Activated CD8-positive, alpha-beta memory T cell treated with anti-CD3 and anti-CD28 coated beads, Interleukin-2, amount 50 U/mL, for 24 hours (primary cell): Measurements from ENCODE around the gene NPIPA3.
"Not testable (repeated sequence)": the region's sequence is repeated elsewhere in the genome, so short reads cannot be mapped to it uniquely, and the experiment has no call there.

Experiments used
- DNase-seq: peaks from one replicate; pipeline ENCODE4 v3.0.0-alpha.2; 2020; ENCODE audit errors: extremely low read depth

The NPIPA3 gene

DNA sequence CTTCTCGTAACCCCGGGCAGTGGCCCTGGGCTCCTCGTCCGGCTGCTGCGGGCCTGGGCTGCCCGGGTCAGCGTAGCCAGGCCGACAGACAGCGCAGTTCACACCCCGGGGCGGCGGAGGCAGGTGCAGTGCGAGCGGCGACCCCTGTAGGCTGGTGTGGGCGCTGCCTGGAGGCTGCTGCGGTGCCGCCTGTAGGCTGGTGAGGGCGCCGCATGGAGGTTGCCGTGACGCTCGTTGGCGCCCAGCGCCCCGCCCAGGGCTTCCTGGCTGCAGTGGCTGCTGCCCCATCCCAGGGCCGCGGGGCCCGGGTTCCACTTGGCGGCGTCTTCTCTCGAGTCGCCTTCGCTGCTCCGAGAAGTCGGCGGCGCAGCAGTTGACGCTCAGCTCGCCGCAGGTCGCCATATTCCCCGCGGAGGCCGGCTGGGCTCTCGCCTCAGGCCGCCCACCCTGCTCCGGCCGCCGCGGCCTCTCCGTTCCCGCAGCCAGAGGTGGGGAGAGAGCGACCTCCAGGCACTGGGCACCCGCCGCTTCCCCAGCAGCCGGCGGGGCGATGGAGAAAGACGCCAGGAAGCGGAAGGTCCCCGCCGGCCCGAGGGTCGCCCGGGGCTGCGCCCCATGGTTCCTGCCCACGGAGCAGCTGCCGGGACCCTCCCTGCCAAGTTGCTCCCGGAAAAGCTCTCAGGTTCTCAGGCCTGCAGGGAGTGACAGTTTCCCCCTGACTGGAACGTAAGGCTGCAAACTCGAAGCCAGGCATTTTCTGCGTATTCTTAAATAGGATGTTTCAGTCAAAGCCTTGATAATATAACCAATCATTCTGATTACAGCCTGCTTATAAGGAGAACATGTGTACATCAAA lies at the start of gene NPIPA3:
TSS of gene NPIPA3 (plus strand) at position 256 of the 856 bp plus-strand sequence. CDS start 5,533 bp downstream, outside the sequence.
- DNase-seq: not testable (repeated sequence)

DNA sequence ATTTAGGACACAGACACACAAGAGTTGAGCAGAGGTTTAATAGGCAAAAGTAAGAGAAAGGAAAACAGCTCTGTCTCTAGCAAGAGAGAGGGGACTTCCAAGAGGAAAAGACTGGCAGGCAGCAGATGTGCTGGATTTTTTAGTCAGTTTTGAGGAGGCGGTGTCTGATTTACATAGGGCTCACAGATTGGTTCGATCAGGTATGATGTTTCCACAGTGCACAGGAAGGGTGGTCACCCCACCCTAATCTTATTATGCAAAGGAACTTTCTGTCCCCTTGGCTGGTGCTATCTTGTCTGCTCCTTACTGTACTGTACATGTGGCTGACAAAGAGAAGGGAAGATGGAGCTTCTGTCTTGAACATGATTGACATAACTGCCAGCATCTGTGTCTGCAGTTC lies 45.1 kb upstream of the NPIPA3 start:
- DNase-seq: no peak

DNA sequence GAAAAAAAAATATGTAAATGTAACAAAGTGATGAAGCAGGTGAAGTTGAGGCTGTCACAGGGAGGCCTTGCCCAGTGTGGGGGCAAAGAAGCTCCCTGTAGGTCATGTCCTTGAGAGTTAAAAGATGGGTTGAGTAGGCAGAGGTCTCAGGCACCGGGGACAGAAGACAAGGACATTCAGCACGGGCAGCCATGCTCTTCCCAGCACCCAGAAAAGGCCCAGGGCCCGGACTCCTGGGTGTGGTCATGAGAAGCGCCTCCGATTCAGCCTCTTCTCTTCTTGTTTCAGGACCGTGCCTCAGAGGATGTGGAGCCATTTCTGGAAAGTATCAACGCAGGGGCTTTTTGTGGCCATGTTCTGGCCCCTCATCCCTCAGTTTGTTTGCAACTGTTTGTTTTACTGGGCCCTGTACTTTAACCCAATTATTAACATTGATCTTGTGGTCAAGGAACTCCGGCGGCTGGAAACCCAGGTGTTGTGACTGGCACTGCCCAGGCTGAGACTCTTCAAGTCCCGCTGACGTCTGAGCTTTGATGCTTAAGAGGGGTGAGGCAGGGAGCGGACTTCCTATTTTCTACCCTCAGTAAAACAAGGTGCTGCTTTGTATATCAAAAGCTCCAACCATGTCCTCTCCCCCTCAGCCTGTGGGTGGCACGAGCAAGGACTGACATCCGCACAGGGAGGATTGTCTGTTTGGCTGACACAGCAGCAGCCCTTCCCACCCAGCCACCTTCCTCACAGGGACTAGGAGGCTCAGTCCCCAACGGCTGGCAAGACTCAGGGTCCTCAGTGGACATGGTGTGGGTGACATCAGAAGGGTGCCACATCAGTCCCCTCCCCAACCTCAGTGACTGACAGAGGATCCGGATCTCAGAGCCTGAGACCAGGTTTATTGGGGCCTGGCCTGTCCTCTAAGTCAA lies 35.6 kb upstream of the NPIPA3 start:
- DNase-seq: no peak

DNA sequence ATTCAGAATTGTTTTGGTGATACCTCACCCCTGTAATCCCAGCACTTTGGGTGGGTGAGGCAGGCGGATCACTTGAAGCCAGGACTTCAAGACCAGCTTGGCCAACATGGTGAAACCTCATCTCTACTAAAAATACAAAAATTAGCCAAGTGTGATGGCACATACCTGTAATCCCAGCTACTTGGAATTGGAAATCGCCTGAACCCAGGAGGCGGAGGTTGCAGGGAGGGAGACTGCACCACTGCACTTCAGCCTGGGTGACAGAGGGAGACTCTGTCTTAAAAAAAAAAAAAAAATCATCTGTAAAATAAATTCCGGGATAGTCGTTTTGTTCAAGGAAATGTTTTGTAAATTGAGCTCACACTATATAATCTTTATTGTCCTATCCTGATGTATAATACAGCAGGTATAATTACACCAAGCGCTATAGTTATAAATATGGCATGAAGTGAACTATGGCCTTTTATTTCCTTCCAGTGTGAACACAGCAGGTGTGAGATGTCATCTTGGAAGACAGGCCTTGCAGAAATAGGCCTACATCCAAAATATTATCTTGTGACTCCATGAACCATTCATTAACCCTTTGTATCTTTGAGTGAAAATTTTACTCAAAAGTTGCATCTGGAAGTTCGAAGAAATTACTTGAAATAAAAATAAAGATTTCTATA lies 34.5 kb upstream of the NPIPA3 start:
- DNase-seq: no peak

DNA sequence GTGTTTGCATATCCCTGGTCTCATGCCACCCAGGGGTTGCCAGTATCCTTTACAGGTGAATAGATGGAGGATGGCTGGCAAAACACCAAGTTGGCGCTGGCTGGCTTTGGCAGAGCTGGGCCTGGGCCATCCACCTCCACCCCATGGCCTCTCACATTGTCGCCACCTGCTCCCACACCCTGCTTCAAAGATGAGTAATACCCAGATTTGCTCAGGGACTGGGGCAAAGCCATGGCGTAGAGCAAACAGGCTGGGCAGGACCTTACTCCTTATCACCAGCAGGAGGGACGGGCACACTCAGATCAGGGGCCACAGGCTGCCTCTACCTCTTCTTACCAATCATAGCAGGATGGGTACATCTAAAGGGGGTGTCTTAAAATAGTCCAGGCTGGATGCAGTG lies 33.4 kb upstream of the NPIPA3 start:
- DNase-seq: no peak

DNA sequence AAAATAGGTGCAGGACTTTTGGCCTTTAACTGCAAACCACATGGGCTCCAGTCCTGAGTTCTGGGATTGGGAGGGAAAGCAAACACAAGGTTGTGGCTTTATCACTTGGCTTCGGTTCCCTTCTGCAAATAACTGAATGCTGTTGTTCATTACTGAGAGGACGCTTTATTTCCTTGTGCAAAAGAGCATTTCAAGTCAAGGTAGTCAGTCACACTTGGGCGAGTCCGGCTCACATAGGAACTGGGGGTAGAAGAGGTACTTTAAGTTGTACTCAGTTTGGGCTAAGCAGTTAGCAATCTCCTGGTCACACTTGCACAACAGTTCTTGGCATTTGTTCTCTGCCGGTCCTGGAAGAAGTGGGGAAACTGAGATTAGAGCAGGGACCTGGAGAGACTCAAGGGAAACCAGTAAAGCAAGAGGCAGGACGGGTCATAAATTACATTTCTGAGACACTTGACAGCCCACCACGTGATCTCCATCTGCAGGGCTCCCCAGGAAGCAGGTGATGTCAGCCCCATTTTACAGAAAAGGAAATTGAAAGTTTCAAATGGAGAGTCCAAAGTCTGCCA lies 30.7 kb upstream of the NPIPA3 start:
- DNase-seq: no peak

DNA sequence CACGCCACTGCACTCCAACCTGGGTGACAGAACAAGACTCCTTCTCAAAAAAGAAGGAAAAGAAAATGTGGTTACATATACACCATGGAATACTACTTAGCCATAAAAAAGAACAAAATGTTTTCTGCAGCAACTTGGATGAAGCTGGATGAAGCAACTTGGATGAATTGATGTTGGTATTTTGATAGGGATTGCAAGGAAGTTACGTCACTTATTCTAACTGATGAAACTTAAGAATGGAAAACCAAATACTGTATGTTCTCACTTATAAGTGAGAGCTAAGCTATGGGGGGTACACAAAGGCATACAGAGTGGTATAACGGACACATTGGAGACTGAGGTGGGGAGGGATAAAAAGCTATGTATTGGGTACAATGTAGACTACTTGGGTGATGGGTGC lies 26.6 kb upstream of the NPIPA3 start:
- DNase-seq: no peak

DNA sequence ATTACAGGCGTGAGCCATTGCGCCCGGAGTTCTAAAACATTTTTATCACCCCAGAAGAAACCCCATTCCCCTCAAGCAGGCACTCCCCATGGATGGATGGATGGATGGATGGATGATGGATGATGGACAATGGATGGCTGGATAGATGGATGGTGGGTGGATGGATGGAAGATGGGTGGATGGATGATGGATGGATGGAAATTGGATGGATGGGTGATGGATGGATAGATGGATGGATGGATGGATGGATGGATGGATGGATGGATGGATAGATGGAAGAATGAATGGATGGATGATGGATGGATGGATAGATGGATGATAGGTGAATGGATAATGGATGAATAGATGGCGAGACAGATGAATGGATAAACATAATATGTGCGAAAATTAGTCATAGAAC lies 25.6 kb upstream of the NPIPA3 start:
- DNase-seq: no peak

DNA sequence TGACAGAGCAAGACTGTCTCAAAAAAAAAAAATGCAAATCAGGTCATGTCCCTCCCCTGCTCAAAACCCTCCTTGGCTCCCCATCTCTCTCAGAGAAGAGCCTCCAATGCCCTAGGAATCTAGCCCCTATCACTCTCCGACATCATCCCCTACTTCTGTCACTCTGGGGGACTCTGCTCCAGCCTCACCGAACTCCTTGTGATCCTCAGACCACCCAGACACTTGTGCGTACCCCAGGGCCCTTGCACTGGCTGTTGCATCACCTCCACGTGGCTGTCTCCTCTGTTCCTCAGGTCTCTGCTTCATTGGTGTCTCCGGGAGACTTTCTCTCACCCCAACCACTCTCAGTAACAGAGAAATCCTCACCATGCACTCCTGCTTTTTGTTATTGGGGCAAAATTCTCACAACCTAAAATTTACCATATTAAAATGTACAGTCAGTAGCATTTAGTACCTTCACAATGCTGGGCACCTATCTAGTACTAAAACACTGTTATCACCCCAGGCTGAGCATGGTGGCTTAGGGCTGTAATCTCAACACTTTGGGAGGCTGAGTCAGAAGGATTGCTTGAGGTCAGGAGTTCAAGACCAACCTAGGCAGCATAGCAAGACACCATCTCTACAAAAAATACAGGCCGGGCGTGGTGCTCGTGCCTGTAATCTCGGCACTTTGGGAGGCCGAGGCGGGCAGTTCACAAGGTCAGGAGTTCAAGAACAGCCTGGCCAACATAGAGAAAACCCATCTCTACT lies 24.3 kb upstream of the NPIPA3 start:
- DNase-seq: no peak

DNA sequence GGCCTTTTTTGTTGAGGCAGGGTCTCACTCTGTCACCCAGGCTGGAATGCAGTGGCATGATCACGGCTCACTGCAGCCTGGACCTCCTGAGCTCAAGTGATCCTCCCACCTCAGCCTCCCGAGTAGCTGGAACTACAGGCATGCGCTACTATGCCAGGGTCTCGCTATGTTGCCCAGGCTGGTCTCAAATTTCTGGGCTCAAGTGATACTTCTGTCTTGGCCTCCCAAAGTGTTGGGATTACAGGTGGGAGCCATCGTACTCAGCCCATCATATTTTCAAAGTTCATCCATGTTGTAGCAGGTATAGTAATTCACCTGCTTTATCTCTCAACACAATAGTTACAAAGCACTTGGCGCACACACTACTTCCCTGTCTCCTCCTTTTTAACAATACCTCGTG lies 22.8 kb upstream of the NPIPA3 start:
- DNase-seq: not testable (repeated sequence)

DNA sequence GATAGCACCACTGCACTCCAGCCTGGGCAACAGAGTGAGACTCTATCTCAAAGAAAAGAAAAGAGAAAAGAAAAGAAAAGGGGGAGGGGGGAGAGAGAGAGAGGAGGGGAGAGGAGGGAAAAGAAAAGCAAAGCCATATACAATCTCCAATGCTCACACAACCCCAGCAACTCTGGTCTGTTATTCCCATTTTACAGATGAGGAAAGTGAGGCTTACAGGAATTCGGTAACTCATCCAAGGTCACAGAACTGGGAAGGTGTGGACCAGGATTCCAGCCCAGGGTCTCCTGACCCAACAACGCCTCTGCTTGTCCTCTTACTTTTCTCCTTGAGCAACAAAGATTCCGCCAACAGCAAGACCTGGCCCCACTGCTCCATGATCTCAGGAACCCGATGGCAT lies 22.1 kb upstream of the NPIPA3 start:
- no peak for DNase-seq

DNA sequence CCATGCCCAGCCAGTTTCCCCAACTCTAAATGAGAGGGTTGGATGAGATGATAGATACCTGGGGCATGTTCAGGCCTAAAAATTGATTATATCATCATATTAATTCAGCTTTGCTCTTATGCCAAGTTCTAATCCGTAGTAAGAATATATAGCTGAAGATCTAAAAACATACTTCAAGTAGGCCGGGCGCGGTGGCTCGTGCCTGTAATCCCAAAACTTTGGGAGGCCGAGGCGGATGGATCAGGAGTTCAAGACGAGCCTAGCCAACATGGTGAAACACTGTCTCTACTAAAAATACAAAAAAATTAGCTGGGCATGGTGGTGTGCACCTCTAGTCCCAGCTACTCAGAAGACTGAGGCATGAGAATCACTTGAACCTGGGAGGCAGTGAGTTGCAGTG lies 21.1 kb upstream of the NPIPA3 start:
- no peak for DNase-seq

DNA sequence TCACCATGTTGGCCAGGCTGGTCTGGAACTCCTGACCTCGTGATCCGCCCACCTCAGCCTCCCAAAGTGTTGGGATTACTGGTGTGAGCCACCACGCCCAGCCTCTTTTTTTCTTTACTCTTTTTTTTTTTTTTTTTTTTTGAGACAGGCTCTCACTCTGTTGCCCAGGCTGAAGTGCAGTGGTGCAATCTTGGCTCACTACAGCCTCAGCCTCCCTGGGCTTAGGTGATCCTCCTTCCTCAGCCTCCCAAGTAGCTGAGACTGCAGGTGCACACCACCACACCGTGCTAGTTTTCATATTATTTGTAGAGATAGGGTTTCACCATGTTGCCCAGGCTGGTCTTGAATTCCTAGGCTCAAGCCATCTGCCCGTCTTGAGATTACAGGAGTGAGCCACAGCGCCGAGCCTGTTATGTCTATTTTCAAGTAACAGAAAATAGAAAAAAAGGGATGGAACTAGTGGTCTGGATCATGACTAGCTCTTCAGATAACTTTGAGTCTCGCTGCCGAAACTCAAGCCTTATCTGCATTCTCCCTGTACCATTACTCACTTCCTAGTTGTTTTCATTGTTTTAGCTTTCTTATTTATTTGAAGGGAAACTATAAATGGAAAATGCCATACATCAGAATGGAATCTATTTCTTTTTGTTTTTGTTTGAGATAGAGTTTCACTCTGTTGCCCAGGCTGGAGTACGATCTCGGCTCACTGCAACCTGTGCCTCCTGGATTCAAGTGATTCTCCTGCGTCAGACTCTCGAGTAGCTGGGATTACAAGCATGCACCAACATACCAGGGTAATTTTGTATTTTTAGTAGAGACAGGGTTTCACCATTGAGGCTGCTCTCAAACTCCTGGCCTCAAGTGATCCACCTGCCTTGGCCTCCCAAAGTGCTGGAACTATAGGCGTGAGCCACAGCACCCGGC lies 17.1 kb upstream of the NPIPA3 start:
- not testable (repeated sequence) for DNase-seq

DNA sequence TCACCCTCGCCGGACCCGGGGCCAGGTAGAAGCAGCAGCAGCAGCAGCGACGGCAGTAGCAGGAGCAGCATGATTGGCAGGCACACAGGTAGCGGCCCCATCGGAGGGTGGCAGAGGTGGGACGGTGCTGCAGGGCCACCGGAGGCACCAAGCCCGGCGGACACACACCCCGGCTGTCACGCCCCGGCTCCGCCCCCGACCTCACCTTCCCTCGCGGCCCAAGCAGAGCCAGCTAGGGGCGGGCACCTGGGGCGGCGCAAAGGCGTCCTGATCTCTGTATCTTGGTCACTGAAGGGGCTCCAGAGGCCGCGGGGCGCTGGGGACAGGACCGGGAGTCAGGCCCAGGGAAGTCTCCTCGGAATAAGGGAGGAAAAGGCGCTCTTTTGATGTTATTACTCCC lies 9.1 kb upstream of the NPIPA3 start, which contains the start of gene PLA2G10:
TSS of gene PLA2G10 (minus strand) at position 180 of the 400 bp plus-strand sequence. CDS start at position 101, 79 bp downstream.
- DNase-seq: not testable (repeated sequence)

DNA sequence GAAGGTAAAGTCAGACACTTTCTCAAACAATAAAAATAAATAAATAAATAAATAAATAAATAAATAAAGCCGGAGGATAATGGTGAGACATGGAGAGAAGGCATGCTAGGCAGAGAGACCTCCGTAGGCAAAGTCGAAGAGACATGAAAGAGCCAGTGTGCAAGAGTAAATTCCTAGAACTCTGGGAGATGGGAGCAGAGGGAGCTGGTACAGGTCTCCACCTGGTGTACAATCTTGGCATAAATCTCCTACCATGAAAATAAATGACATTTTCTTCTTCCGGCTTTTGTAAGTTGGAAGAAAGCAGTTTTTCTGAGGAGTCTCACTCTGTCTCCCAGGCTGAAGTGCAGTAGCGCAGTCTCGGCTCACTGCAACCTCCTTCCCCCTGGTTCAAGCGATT lies 1.4 kb upstream of the NPIPA3 start:
- DNase-seq: not testable (repeated sequence)

DNA sequence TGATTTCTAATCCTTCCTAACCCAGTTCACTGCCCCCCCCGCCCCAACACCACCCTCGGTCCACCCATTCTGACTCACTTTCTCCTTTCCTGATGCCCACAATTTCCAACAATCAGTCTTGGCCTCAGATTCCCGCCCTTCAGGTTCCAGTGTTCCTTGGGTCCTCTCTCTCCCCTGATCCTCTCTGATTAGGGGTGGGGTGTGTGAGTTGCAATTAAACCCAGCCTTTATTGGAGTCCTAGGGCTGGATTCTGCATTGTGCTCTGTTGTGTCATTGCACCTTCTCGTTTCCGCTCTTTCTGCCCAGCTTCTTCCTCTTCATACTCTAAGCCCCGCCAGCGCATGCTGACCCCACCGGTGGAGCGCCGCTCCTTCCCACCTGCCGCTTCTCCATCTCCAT lies 539 bp upstream of the NPIPA3 start:
- not testable (repeated sequence) for DNase-seq

DNA sequence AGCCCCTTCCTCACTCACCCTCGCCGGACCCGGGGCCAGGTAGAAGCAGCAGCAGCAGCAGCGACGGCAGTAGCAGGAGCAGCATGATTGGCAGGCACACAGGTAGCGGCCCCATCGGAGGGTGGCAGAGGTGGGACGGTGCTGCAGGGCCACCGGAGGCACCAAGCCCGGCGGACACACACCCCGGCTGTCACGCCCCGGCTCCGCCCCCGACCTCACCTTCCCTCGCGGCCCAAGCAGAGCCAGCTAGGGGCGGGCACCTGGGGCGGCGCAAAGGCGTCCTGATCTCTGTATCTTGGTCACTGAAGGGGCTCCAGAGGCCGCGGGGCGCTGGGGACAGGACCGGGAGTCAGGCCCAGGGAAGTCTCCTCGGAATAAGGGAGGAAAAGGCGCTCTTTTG lies 30.0 kb downstream of the NPIPA3 start:
- DNase-seq: not testable (repeated sequence)

DNA sequence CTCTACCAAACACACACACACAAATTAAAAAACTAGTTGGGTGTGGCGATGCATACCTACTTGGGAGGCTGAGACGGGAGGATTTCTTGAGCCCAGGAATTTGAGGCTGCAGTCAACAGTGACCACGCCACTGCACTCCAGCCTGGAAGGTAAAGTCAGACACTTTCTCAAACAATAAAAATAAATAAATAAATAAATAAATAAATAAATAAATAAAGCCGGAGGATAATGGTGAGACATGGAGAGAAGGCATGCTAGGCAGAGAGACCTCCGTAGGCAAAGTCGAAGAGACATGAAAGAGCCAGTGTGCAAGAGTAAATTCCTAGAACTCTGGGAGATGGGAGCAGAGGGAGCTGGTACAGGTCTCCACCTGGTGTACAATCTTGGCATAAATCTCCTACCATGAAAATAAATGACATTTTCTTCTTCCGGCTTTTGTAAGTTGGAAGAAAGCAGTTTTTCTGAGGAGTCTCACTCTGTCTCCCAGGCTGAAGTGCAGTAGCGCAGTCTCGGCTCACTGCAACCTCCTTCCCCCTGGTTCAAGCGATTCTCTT lies 37.7 kb downstream of the NPIPA3 start:
- DNase-seq: not testable (repeated sequence)

DNA sequence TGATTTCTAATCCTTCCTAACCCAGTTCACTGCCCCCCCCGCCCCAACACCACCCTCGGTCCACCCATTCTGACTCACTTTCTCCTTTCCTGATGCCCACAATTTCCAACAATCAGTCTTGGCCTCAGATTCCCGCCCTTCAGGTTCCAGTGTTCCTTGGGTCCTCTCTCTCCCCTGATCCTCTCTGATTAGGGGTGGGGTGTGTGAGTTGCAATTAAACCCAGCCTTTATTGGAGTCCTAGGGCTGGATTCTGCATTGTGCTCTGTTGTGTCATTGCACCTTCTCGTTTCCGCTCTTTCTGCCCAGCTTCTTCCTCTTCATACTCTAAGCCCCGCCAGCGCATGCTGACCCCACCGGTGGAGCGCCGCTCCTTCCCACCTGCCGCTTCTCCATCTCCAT lies 38.6 kb downstream of the NPIPA3 start:
- not testable (repeated sequence) for DNase-seq
